Measurements from ENCODE around the gene C1QL2.

Gene C1QL2

DNA sequence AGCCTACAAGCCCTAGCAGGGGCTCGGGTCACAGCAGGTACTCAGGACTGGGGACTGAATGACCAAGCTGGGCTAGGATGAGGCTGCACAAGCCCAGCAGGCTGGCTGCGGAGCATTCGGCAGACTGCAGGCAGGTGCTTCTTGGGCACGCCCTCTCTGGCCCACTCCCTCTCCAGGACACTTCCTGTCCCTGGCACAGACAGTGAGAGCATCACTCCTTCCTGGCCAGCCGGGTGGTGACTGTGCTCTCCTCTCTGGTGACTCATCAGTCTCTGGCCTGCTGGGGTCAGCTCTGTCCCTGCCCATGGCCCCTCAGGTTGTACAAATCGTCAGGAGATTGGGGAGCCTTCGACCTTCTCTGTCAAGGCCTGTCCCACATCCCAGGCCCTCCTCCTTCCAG, 22.5 kb downstream of the C1QL2 start:
- no peak for DNase-seq

DNA sequence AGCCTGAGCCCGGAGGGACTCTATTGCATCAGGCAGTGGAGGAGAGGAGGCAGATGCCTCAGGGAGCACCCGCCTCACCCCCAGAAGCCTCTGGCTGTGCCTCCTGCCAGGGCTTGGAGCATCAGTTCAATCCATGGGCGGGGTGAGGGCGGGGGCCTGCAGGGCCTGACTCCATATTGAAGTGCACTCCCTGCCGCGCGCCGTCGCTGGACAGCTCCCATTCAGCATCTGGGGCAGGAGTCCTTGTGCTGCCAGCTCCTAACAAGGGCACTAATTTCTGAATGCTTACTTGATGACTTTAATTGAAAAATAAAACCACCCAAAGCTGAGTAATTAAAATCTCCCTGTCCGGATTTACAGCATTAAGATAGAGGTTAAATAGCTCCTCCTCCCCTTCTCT, 23.8 kb downstream of the C1QL2 start:
- no peak for DNase-seq

DNA sequence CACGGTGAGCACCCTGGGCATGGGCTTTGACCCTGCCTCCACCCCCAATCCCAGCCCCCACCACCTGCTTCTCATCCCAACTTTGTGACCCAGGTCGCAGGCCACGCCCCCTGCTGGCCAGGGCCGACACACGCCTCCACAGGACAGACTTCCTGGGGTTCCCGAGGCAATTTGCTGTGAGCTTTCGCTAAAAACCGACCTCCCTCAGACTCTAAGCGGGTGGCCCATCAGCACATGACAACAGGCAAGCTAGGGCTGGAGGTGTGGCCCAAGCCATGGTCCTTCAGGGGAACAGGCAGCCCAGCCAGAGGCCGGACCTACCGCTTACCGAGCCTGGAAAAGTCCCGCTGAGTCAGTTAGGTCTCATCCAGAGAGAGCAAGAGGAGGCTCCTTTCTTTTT, 31.9 kb downstream of the C1QL2 start:
- DNase-seq: peak; percentile 2

DNA sequence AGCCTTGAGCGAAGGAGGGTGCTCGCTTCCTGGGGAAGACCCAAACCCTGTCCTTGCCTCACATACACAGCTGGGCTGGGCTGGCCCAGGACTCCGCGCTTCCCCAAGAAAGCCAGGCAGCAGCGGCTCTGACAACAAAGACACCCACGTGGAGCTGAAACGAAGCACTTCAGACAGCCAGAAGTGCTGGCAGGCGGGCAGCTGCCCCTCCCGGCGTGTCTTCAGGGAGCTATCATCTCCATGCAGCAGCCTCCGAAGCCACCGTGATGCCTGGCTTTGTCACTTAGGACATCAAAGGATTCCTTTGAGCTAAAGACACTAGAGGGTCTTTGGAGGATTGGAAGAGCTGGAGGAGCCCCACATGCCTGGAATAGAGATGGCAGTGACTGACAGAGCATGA, 35.2 kb downstream of the C1QL2 start:
- DNase-seq: no peak

DNA sequence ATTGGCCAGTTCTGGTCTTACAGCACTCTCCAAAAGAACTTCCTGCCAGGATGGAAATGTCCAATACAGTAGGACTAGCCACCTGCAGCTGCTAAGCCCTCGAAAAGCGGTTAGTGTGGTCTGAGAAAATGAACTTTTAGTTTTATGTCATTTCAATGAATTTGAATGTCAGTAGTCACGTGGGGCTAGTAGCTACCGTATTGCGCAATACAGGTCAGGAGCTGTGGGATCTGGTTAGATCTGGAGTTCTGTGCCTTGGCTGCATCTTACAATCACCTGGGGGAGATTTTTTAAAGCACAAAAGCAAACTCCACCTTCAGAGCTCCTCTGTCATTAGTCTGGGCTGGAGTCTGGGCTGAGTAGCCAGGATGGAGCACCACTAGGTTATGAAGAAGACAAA, 35.9 kb downstream of the C1QL2 start:
- no peak for DNase-seq

DNA sequence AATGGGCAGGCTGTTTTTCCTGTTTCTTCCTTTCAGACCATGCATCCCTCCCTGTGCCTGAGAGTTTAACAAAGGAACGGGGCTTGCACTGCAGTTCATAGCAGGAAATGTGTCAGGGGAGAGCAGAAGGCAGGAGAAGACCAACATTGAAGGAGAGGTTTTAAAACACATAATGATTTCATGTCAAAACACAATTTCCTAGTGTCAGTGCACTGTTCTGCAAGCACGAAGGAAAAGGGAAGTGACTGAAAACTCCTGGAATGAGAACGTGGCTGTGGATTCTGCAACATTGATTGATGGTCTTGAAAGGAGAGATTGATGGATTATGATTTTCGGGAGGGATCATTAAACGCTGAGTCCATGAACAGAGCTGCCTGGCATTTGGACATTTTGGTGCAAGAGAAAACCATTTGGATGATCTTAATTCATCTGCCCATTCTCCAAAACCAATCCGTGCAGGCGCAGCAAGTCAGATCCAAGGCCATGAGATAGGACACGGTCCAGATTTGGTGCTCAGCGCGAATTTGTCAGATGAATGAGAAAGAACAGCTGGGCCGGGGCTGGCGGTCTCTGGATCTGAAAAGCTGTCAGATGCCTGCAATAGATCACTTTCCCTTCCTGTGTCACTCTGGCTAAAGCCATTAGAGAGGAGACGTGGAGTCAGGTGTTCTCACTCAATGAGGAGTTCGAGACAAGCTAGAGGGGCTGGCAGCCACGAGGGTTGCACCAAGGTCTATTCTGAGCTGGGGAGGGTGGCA, 38.4 kb downstream of the C1QL2 start:
- no peak for DNase-seq

DNA sequence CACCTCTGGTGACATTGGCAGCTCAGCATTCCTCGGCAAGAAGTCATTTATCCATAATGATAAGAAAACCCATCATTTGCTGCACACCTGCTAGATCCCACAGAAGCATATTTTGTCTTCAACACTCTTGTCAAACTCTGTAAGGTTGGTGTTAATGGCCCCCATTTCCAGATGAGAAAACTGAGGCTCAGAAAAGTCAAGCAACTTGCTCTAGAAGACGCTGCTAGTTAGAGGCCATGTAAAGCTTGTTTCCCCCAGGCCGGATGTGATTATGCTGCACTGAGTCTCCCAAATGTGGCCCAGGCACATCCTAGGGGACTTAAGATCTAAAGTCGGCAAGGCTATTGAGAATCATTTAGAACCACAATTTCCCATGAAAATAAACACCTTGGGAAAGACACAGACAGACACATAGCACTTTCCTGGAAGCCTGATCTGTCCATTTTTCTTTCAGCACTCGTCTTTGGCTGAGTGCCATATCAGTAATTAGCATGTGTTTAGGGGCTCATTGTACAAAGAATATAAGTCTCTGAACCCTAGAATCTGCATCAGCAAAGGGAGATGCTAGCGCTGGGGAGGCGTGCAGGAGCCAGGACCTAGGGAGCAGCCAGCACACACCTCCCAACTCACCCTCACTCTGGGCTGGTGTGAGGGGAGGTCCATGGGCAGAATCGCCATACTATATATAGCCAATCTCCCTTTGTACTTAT, 39.3 kb downstream of the C1QL2 start:
- DNase-seq: no peak

DNA sequence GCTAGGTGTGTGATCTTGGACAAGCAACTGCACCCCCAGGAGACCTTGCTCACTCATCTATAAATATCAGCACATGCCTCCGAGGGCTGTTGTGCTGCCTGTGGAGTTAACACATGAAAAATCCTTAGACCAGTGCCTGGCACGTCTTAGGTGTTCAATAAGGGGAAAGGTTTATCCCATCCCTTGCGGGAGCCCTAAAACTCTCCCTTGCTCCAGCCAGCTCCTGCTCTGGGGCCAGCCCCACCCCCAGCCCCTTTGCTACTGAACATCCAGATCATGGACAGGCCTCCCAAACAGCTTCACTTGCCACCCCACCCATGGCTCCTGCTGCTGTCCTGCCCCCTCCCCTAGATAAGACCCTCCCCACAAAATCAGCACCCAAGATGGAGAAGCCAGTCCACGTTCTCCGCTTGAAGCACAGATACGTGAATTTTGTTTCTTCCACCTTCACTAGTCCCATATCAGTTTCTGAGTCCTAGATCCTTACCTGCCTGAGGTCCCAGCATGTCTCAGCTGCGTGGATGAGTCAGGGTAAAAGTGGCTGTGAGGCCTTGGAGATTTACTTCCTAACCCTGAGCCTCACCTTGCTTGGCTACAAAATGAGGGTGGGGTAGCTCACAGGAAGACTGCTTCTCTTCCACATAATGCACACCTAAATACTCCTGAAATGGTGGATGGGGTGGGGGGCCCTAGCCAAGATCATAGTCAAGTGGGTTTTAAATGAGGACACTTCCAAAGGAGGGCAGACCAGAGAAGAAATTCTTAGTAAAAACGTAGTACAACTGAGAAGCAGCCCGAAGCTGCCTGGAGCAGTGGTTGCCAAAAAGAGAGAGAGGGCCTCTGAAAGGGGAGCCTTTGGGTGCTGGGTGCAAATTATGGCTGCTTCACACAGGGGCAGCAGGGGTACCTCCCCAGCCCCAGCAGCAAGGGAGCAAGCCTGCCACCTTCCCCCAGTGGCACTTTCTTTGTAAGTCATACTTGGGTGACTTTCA, 40.4 kb downstream of the C1QL2 start:
- DNase-seq: no peak

DNA sequence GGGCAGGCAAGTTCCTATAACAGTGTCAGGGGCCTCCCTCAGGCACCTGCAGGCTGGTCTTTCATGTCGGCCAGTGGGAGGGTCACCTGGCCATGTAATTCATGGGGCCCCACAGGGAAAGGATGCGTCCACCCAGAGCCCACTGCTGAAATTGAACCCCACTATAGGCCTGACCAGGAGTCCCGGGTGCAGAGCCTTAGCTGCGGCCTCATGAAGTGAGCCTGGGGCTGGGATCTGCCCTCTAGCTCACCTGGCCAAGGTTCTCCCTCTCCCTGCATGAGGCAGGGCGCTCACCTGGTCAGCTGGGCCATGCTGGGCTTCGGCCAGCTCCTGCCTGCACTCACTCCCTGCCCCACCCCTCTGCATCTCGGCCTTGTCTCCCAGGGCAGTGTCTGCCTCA, 41.1 kb downstream of the C1QL2 start:
- DNase-seq: no peak

DNA sequence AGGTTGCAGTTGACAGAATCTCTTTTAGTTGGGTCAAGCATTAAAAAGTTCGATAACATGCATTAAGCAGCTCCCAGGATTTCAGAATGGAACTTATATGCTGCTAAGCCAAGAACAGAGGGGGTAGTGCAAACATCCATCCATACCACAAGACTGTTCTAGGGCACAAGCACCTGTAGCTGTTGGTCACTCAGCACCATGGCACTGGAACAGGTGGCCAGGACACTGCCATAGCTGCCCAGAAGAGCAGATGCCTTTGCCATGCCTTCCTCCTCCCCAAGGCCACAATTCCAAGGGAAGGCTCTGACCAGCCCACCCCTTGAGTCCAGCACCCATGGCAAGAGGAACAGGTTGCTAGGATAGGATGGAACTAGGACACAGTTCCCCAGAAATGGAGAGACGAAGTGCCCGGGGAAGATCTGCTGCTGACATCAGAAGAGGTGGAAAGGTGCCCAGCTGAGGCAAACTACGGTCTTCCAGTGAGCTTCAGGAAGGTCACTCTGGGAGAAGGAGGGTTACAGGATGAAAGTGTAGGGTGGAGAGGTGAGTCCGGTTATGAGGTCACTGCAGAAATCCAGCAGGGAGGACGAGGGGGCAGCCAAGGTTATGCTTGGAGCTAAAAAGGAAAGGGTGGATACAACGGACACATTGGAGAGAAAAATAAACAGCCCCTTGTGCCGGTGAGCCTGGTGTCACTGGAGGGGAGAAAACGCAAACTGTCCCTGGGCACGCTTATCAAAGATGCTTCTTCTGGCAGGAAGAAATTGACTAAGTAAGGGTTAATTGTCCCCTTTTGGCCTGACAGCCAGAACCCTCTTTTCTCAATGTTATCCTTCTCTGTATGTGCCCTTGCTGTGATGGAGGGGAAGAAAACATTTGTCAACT, 41.9 kb downstream of the C1QL2 start:
- DNase-seq: no peak

DNA sequence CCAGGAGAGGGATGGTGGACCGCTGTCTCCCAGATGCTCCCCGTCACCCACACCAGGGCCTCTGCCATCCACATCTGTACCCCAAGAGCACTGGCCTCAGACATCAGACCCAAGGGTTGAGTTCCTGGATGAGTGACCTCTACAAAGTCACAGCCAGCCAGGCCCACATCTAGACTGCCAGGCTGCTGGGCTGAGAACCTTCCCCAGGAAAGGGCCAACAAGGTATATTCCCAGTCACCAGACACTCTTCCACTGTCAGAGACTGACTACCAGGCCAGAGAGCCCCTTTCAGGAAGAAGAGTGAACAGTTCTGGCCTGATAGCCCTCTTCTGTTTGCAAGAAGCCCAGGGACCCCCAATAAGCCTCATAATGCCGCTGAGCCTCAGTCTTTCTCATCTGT, 44.3 kb downstream of the C1QL2 start:
- DNase-seq: no peak

DNA sequence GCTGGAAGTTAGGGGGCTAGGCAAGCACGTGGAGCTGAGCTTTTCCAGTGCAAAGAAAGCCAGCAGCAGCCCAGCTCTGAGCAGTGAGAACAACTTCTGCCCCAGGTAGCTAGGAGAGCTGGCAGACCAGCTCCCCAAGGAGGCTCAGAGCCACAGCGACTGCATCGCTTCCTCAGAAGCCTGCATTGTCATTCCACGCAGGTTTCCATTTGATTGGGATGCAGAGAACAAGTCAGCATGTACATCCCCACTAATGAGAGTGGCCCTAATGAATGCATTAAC, 45.1 kb downstream of the C1QL2 start:
- no peak for DNase-seq

DNA sequence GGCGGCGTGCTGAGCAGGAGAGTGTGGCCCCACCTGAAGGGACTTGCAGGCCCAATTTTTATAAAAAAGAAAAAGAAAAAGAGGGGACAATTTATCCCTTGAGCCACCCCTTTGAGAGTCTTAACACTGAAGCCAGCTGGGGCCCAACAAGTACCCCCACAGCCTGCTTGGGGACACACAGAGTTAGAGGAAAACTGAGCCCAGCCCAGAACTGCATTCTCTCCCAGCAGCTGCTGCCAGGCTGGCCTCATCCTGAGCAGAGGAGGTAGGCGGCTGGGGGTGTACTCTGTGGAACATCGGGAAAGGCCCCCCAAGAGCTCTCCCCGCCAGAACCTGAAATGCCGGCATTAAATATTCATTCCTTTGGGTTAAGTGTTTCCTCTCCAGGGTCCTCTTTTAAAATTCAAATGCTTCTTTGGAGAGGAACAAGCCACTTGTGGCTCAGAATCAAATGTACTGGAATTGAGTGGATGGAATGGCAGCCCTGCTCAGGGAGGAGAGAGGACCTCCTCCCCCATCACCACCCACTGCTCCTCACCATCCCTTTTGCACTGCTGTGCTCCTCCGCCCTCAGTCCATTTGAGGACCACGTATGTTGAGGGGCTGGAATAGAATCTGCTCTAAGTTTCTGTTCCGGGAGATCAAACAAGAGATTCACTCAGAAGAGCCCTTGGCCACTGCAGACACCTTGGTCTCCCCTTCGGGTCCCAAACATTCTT, 45.6 kb downstream of the C1QL2 start:
- DNase-seq: no peak

DNA sequence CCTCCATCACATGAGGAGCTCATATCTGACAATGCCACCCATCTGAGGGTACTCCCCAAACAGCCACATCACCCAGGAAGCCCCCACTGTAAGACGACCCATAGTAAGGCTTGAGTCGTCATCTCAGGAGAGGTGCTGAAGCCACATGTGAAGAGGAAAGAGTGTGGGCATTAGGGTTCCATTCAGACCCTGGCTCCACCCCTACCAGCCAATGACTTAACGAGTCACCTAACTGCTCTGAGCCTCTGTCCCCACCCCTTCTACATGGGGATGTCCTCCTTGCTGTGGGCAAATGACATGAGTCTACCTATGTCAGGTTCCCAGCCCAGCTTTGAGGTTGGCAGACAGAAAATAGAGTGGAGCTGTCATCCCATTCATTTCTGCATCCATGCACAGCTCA, 46.3 kb downstream of the C1QL2 start:
- DNase-seq: no peak

DNA sequence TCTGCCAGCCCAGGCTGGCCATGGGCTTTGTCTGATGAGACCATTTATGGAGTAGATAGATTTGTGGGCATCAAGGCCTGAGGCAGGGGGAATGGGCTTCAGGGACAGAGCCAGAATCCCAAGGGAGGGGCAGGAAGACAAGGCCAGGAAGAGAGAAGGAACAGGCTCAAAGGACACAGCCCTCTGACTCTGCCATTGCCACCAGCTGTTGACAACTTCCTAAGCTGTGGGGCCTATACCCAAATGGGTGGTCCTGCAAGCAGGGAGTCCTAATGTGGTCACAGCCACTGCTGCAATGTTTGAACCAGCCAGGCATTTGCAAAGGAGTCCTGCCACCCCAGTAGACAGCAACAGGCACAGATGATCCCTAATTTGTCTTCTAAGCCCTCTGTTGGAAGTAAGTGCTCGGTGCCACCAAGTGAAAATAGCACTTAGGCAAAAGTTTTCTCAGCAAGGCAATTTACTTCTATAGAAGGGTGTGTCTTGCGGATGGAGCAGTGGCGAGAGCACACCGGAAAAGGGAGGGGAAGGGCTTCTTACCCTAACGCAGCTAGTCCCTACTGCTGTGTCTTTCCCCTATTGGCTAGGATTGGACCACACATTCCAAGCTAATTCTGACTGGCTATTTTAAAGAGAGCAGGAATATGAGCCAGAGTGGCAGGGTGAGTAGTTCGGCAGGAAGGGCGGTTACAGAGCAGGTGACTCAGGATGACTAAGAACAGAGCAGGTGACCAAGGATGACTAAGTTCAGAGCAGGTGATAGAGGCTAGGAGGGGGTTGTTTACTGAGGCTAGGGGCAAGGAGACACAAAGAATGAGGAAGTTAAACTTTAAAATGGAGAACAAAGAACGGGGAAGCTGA, 47.2 kb downstream of the C1QL2 start:
- DNase-seq: no peak

DNA sequence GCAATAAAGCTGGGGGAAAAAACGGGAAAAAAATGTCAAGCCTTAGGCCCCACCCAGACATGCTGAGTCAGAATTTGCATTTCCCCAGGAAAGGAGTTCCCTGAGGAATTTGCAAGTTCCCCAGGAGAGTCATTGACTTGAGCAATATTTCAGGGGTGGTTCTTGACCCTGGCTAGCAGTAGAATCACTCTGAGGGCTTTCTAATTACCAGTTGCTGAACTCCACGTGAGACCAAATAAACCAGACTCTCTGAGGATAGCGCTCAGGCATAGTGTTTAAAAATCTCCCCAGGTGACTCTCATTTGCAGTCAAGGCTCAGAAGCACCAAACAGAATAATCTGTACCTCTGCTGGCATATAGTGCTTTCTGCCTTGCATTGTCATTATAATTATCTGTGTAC, 48.7 kb downstream of the C1QL2 start:
- no peak for DNase-seq

DNA sequence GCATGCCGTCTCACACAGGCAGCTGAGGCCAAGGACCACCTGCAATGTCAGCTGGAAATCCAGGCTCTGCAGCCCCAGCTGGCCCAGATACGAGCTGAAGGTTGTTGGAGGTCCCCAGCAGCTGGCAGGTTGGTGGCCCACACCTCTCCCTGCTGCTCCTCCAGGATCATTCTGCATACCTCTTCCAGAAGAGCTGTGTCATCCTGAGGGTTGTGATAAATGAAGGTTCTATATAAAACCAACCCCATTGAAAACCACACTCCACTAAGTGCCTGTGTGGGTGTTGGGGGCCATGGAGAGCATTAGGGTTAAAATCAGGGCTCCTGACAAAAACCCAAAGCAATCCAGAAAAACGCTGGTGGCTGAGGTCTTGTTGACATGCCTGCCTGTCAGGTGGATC, 50.4 kb downstream of the C1QL2 start:
- DNase-seq: no peak

DNA sequence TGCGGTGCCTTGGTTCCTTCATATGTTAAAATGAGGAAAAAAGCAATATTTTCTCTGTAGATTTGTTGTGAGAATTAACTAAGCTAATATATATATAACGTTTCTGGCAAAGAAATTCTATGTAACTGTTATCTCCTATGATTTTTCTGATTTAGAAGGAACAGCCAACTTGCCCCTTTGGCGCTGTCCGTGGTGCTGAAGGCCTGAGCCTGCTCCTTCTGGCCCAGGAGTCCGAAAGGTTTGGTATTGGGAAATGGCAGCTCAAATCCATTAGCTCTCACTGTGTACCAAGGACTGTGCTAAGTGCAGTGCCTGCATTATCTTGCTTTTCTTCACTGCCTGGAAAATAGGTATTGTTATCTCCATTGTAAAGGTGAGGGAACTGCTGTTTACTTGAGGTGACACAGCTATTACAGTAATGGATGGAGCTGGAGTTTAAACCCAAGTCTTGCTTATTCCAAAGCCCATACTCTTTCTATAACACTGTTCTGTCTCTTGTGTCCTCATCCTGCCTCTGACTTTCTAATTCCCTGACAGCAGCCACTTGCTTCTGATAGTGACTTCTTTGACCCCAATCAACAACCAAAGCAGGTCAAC, 52.2 kb downstream of the C1QL2 start:
- DNase-seq: peak; percentile 37
